HL-60 (cell line): Measurements from ENCODE around the gene MMP21.

Source experiments
- CTCF ChIP-seq: IDR thresholded peaks from one replicate; pipeline ENCODE4 v1.5.1; 2011; ENCODE audit warnings: low read length, control low read depth, inconsistent platforms; ENCODE audit not compliant: insufficient read depth
- GABPA ChIP-seq: IDR thresholded peaks from 2 replicates; pipeline ENCODE4 v1.6.1; 2012; ENCODE audit warnings: low read depth
- POLR2AphosphoS5 ChIP-seq: IDR thresholded peaks from 2 replicates; pipeline ENCODE4 v1.6.1; 2012; ENCODE audit warnings: low read depth

- TF ChIP-seq CTCF (no peak), GABPA (no peak), POLR2AphosphoS5 (no peak)
These were observed at the start of gene MMP21 for GRCh38 chr10:125775491-125776106.
